ENCODE measurements around the gene ZKSCAN8.

Gene ZKSCAN8

DNA sequence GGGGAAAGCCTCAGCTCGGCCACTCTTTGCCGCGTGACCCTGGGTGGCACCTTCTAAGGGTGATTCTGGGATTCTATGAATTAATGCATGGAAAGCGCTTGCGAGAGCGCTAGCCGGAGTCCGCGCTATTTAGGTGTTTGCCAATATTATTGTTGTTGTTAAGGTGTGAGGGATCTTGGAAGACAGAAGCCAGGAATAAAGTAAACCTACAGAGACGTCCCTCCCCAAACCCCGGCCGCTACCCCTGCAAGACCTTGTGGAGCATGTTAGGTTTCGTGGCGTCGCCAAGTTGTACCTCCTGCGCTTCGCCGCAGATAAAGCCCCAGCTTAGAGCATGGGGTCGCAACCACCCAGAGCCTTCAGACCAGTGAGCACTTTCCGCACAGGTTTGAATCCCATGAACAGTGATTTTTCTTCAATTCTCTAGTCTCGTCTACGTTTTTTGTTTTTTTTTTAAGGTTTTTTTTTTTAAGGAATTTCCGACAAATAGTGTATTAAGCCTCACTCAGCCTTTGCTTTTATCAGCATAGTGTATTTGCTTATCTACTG lies 66.5 kb downstream of the ZKSCAN8 start:
- H3K4me3 Mint-ChIP-seq, result peak overlapping the region; percentile 69
- no peak for ATAC-seq
- no peaks in the 10 kb centered on the region for H3K36me3 Mint-ChIP-seq
- peaks cover 7% of the 10 kb centered on the region for H3K9me3 Mint-ChIP-seq
- peaks cover 29% of the 10 kb centered on the region for H3K4me1 Mint-ChIP-seq
- no peak overlapping the region for H3K27ac Mint-ChIP-seq
- H3K27me3 Mint-ChIP-seq, result peaks cover 88% of the 10 kb centered on the region
